AG09309 (cell line): ENCODE data around the gene TSHZ3.

Experiments
- DNase-seq: peaks from one replicate; pipeline ENCODE4 v3.0.0-alpha.2; 2010; ENCODE audit warnings: low read depth
- H3K4me3 ChIP-seq: 2 replicates; pipeline ENCODE4 v1.5.1; 2011; ENCODE audit warnings: mild to moderate bottlenecking, low read depth, low read length, moderate library complexity; ENCODE audit not compliant: control insufficient read depth
- TF ChIP-seq, protein P1 (sequence below): IDR thresholded peaks from 2 replicates; pipeline ENCODE4 v1.5.1; 2011; ENCODE audit warnings: mild to moderate bottlenecking, low read depth, low read length, inconsistent platforms; ENCODE audit not compliant: insufficient read depth, control insufficient read depth; ENCODE audit errors: missing control alignments

TSHZ3 gene

DNA sequence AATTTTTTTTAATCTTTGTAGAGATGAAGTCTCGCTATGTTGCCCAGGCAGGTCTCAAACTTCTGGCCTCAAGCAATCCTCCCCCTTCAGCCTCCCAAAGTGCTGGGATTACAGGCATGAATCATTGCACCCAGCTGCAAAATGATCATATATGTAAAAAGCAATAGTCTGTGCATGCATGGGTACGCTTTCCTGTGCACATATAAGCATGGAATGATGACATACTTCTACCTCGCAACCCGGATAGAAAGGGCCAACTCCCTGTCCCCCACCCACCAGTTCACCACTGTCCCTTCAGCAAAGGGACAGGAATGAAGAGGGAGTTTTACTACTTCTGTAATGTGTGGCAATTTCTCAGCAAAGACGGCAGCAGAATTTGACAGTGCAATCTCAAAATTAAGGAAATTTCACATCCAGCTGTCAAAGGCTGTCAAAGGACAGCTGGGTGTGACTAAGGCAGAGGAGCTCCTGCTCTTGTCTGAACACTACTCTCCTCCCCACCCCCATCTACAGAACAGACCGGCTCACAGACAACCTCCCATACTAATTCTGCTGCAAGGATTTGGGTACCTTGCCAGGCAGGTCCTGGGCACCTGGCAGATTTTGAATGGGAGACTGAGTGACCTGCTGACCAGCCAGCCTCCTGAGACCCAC is 95.6 kb downstream of the TSHZ3 start:
- H3K4me3 ChIP-seq = no peak overlapping the region
- no peak for DNase-seq
- TF ChIP-seq, protein P1, sequence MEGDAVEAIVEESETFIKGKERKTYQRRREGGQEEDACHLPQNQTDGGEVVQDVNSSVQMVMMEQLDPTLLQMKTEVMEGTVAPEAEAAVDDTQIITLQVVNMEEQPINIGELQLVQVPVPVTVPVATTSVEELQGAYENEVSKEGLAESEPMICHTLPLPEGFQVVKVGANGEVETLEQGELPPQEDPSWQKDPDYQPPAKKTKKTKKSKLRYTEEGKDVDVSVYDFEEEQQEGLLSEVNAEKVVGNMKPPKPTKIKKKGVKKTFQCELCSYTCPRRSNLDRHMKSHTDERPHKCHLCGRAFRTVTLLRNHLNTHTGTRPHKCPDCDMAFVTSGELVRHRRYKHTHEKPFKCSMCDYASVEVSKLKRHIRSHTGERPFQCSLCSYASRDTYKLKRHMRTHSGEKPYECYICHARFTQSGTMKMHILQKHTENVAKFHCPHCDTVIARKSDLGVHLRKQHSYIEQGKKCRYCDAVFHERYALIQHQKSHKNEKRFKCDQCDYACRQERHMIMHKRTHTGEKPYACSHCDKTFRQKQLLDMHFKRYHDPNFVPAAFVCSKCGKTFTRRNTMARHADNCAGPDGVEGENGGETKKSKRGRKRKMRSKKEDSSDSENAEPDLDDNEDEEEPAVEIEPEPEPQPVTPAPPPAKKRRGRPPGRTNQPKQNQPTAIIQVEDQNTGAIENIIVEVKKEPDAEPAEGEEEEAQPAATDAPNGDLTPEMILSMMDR = no peak

GRCh38 chr19:31252441-31252840 is 96.8 kb downstream of the TSHZ3 start:
- TF ChIP-seq, protein P1 = no peak
- no peak for DNase-seq
- H3K4me3 ChIP-seq = no peak overlapping the region

DNA sequence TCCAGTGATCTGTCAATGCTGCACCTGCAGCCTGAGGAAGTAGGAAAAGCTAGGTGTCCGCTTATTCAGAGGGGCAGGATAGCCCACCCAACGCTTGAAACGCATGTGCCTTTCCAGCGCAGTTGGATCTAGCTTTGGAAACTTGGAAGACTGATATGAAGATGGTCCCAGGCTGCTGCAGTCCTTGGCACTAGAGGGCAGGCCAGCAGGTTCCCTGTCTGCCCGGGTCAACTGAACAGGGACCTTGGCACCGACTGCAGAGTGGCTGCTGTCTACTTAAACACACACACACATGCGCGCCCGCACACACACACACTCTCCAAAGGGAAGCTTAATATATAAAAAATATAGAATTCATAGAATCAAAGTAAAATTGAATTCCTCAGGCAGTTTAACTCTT is 100.0 kb downstream of the TSHZ3 start:
- no peak overlapping the region for H3K4me3 ChIP-seq
- no peak for DNase-seq
- TF ChIP-seq, protein P1 = peak; percentile 17

GRCh38 chr19:31235806-31236205 is 113.4 kb downstream of the TSHZ3 start:
- no peak overlapping the region for H3K4me3 ChIP-seq
- no peak for DNase-seq
- TF ChIP-seq, protein P1 = no peak

- TF ChIP-seq, protein P1 = no peak
- DNase-seq = no peak
- no peak overlapping the region for H3K4me3 ChIP-seq
These were observed 115.9 kb downstream of the TSHZ3 start for GRCh38 chr19:31233295-31233800.

DNA sequence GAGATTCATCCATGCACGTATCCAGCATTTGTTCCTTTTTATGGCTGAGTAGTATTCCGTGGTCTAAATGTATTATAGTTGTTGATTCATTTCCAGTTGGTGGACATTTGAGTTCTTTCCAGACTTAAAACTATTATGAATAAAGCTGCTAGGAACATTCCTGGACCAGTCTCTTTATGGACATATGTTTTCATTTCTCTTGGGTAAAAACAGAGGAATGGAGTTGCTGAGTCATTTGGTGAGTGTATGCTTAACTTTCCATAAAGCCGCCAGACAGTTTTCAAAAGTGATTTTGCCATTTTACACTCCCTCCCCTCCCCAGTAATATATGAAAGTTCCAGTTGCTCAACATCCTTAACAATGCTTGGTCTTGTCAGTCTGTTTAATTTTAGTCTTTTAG is 116.4 kb downstream of the TSHZ3 start:
- no peak overlapping the region for H3K4me3 ChIP-seq
- DNase-seq = peak; percentile 94
- TF ChIP-seq, protein P1 = no peak
